HG03135 (cell line): ENCODE data around the gene PATE1.
"Not testable (repeated sequence)": the region's sequence is repeated elsewhere in the genome, so short reads cannot be mapped to it uniquely, and the experiment has no call there.

ENCODE experiments used
- ATAC-seq: cut with Tn5 transposase; IDR thresholded peaks from one replicate; pipeline ENCODE4 v1.9.1; 2021; ENCODE audit warnings: mild to moderate bottlenecking, moderate library complexity; ENCODE audit not compliant: unreplicated experiment

The PATE1 gene, protein sequence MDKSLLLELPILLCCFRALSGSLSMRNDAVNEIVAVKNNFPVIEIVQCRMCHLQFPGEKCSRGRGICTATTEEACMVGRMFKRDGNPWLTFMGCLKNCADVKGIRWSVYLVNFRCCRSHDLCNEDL

DNA sequence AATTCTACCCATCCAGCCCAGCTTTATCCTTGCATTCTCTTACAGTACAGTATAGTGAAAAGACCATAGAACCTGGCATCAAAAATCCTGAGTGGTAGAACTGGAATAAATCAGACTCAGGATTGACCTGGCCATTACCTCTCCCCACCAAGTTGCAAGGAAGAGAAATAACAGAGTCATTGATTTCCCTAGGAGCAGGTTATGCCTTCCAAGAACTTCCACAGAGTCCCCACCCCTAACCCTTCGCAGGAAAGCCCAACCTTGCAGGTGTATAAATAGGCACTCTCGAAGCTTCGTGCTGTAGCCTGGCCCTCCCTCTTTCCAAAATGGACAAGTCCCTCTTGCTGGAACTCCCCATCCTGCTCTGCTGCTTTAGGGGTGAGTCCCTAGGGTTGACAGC is at the start of gene PATE1:
PATE1 (plus strand) TSS at position 301 of the 400 bp plus-strand sequence; CDS start at position 327, 26 bp downstream.
- ATAC-seq = no peak

DNA sequence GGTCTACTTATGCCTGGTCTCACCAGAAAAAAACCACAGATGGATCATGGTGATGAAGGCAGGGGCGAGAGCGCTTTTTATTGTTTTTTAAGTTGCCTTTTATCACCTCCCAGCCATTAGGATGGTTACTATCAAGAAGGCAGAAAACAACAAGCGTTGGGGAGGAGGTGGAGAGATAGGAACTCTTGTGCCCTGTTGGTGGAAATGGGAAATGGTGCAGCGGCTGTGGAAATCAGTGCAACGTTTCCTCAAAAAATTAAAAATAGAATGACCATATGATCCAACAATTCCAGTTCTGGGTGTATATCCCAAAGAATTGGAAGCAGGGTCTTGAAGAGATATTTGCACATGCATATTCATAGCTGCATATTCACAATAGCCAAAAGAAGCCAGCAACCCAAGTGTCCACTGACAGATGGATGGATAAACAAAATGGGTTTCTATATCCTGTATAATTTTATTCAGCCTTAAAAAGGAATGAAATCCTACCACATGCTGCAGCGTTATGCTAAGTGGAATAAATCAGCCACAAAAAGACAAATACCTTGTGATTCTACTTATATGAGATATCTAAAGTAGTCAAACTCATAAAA is 45.0 kb upstream of the PATE1 start:
- ATAC-seq = no peak

DNA sequence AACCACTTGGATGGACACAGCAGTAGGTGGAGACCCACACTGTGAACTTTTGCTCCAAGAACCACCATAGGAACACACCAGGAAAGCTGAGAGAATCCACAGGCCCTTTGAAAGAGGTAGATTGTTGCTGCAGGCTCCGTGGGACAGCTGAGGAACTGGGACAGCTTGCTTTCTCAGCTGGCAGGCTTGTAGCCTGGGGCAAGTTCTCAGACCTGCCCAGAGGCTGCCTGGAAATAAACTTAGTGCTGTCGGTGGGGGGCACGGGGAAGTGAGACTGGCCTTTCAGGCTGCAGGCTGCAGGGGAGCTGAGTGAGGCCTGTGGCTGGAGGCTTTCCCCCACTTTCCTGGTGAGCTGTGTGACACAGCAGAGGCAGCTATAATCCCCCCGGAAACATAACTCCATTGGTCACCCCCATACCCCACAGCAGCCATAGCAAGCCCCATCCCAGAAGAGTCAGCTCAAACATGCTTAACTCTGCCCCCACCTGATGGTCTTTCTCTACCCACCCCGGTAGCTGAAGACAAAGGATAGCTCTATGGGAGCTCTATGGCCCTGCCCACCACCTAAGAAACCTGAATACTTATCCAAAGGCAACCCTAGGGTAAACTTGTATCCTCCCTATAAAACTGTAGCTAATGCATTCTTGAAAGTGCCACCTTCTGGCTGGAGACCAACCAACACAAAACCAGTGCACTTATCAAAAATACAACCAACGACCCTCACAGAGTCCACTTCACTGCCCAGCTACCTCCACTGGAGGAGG is 44.0 kb upstream of the PATE1 start:
- no peak for ATAC-seq

DNA sequence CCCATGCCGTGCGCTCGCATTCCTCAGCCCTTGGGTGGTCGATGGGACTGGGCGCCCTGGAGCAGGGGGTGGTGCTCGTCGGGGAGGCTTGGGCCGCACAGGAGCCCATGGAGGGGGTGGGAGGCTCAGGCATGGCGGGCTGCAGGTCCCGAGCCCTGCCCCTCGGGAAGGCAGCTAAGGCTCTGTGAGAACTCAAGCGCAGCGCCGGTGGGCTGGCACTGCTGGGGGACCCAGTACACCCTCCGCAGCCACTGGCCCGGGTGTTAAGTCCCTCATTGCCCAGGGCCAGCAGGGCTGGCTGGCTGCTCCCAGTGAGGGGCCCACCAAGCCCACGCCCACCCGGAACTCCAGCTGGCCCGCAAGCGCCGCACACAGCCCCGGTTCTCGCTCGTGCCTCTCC is 41.4 kb upstream of the PATE1 start:
- not testable (repeated sequence) for ATAC-seq

DNA sequence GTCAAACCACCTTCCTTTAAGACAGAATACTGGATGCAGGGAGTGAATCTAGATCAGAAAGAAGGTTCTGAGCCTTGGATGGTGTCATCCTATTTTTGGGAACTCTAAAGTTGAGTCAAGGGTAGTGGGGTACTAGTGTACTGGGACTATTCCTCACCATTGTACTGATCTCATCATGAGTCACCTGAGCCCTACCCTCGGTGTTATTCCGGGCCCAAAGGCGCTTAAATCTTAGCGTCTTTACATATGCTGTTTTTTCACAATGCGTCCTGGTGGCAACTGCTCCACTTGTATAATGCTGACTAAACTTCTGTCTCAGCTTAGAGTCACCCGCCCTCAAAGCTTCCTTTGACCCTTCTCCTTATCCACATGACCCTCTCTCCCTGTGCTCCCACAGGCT is 25.3 kb upstream of the PATE1 start:
- ATAC-seq = no peak

DNA sequence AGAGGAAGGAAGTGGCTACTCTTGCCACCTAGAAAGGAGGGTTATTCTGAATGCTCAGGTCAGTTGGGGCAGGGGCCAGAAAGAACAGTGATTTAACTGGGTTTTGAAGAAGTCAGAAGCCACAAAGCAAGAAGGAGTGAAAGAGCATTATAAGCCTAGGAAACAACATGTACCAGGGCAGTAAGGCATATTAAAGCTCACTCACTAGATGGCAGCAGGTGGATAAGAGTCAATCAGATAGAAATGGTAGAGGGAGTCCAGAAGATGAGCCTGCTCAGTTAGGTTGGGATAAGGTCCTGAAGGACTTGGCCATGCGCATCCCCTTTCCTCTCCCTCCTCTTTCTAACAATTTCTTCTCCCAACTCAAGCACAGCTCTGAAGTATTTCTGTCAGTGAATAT is 22.0 kb upstream of the PATE1 start:
- no peak for ATAC-seq

DNA sequence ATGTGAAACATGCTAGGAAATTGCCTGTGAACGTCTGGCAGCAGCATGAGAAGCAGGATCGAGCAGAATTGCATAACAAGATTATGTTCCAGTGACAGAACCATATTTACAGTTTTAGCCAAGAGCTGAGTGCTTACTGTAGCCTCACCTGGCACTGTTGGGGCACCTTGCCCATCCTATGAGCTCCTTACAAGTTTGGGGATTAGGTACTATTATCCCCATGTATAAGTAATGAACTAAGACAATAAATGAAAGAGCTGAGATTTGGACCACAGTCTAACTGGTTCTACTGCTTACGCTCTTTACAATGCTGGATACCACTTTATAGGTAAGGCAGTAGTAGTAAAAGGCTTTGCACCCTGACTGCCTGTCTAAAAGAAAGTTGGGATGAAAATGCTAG is 17.1 kb upstream of the PATE1 start:
- no peak for ATAC-seq

DNA sequence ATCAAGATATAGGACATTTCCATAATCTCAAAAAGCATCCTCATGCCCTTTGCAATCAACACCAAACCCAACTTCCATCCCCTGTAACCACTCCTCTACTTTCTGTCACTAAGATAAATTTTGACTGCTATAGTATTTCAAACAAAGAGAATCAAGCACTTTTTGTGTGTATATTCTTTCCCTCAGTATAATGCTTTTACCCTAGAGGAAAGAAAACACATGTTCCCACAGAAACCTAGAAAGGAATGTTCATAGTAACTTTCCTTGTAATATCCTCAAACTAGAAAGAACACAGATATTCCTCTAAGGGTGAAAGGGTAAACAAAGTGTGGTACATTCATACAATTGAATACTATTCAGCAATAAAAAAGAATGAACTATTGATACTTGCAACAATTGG is 5.5 kb upstream of the PATE1 start:
- ATAC-seq = no peak

DNA sequence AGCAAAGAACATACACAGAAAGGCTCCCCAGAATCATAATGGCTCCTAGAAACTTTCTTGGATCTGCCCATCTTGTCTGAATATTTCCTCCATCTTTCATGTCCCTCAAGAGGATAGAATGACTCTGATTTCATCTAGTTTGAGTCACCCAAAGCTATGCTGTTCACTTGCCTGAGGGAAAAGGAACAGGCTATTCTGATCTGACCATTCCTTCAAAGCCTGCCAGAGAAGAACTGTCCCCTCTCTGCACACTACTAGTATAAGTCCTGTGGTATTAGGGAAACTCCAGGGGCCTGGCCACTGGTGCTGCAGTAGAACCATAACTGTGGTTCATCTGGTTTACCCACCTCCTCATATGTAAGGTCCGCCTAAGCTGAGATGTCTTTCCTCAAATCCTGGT is 2.4 kb upstream of the PATE1 start:
- ATAC-seq = no peak

DNA sequence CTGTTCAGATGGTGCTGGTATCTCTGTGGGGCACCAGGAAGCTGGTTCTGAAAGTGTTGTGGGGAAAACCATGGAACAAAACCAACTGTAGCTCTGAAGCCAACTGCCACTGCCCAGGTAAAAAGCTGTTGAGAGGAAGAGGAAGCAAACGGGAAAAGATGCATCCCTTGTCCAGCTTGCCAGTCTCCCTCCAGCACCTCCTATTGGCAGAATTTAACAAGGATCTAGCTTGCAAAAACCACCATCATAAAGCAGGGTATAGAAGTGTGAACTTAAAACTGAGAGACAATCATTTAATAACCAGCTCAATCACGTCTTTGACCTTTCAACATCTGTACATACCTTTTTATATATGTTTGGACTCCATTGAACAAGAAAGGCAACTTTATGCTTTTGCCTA is 4.5 kb downstream of the PATE1 start:
- ATAC-seq = no peak

DNA sequence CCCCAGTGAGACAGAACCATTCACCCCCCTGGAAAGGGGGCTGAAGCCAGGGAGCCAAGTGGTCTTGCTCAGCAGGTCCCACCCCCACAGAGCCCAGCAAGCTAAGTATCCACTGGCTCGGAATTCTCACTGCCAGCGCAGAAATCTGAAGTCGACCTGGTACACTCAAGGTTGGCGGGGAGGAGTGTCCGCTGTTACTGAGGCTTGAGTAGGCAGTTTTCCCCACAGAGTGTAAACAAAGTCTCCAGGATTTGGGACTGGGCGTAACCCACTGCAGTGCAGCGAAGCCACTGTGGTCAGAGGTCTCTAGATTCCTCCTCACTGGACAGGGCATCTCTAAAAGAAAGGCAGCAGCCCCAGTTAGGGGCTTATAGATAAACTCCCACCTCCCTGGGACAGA is 10.0 kb downstream of the PATE1 start:
- no peak for ATAC-seq

DNA sequence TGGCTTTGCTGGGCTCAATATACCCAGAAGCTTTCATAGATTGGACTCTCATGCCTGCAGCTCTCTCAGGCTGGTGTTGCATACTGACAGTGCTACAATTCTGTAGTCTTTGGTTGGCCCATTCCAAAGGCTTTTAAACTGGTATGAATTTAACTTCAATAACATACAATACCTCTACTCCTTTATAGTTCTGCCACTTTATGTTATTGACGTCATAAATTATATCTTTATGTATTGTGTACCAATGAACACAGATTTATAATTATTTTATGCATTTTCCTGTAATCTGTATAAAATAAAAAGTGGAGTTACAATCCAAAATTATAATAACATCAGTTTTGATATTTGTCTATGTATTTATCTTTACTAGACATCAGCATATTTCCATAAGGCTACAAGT is 16.4 kb downstream of the PATE1 start:
- ATAC-seq = no peak

DNA sequence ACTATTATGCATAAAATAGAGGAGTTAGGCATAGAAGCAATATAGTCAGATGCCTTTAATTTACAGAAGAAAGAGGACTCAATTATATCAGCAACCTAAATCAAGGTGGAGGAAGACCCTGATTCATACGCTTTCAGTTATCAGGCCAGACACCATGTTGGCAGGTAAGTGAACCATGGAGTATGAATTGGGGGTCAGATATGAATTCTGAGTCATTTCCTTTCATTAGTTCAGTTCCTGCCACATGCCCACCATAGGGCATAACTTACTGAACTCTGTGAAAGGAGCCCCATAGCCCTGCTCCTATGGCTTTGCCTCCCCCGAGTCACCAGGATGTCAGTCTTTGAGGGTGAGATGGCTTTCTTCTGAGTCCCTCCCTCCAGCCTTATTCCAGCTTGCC is 17.4 kb downstream of the PATE1 start:
- no peak for ATAC-seq

DNA sequence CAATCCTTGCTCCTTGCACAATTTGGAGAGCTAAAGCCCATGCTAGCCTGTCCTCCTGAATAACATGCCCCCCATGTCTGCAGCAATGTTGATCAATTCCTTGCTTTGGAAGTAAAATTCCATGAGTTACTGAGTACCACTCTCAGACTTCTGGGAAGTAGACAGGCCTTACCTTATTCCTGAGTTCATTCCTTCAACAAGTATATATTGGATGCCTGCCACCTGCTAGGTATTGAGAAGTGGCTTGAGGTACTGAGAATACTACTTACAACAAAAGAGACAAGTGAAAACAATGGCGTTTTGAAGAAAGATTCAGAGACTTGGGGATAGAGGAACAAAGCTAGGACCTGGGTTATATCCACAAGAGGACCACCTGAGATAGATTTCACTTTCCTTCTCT is 20.2 kb downstream of the PATE1 start:
- no peak for ATAC-seq

DNA sequence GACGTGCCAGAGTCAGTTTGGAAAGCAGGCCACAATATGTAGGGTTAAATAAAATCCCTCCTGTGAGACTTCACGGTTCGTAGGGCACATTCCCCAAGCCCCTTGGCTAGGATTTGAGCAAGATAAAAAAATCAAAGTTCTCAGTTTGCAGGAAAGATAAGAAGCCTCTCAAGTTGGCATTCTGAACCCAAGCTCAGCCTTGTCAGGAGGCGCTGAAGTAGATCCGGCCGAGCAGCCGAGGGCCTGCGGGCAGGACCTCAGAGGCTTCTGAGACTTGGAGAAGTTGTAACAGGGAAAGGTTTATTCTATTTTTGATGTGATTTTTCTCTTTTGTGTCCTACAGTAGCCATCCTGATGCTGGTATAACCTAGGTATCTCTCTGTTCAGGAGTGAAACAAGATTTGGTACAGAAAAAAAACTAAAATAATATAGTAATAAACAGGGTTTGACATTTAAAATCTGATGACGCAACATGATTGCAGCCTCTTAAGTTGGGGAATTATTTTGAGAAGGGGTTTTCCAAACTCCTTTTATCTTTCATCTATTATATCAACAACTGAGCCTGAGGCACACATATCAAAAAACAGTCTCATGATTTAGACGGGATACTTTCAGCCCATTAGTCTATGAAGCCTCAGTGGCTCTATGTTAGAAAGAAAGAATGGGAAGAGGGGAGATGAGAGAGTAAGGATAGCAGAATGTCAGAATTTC is 22.4 kb downstream of the PATE1 start:
- no peak for ATAC-seq

DNA sequence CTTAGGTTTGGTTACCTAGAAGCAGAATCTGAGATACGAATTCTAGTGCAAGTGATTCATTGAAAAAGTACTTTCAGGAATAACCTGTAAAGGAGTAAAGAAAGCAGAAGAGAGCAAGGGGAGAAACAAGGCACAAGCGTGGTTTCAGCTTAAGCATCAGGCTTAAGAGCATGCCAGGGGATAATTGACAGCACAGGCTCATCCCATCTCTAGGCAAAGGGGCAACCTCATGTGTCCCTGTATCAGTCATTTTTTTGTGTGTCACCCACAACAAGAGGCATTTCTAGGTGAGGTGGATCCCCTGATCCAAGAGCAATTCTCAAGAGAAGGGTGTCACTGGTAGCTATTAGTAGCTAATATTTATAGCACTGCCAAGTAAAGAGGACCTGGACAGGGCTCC is 24.5 kb downstream of the PATE1 start:
- ATAC-seq = no peak

DNA sequence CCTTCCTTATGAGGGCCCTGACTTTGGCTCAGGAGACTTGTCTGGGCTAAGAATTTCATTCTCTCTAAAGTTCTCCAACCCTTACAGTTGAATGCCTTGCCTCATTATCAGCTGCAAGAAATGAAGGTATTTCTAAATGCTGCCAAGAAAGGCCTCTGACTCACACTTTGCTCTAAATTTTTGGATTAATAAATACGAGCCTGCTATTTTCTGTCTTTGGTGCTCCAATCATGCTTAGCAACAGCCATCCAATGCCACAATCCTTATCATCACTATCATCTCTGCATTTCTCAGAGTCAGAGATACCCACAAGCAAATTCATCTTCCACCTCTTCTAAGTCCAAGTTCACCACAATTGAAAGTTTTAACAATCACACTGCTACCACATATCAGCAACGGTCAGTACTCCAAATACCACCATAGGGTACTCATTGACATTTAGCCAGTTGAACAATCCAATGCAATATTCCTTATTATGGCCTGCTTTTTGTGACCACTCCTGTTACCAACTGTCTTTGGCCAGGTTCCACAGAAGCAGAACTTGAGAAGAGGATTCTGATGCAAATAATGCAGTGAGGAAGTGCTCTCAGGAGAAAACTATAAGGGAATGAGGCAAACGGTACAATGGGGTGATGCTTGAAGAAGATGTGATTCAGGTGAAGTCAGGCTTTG is 26.9 kb downstream of the PATE1 start:
- ATAC-seq = no peak

DNA sequence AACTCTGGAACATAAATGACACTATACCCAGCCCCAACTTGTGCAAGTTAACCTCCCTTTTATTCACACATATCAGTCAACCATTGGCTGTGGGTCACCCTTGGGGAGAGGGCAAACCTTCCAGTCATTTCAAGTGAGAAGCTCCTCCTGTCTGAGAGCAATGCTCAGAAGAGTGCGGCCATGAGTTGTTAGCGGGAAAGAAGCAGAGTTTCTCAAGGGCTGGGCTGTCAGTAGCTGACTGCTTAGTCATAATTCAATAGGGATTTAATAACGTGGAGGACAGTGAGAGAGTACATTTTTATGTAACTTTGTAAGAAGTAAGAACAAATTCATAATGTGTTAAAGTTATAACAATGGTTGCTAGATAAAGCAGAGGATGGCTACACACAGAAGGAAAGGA is 27.4 kb downstream of the PATE1 start:
- ATAC-seq = no peak

DNA sequence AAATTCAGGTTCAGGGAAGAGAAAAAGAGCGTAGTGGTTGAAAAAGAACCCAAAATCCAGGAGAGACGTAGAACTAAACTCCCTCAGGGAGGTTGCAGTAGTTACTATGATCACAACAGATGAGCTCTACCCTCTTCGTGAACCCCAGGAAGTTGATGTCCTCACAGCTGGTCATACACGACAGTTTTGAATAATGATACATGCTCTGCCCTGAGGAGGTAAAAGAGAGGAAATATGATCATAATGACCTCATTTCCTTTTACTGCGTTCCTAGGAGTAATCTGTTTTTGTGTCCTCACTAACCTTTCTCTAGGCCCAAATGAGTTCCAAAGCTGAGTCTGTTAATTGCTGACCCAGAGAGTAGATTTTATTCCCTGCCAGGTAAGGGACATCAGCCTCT is 31.2 kb downstream of the PATE1 start:
- no peak for ATAC-seq

DNA sequence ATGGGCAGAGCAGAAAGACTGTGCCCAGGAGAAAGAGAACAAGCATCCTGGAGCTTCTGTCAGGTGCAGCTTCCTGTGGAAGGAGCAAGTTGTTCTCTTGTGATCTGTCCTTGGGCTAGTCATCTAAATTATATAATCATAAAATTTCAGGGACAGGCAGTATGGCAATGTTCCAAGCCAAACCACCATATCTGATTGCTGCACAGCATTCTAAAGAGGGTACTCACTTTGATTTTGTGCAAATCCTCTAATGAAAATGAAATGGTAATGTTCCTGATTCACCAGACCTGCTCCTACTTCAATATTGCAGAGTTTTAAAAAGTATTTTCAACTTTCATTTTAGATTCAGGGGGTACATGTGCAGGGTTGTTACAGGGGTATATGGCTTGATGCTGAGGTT is 32.6 kb downstream of the PATE1 start, which contains the start of gene PATE2:
PATE2 (minus strand) TSS at position 101 of the 400 bp plus-strand sequence; CDS start at position 46, 55 bp downstream.
- ATAC-seq = no peak

DNA sequence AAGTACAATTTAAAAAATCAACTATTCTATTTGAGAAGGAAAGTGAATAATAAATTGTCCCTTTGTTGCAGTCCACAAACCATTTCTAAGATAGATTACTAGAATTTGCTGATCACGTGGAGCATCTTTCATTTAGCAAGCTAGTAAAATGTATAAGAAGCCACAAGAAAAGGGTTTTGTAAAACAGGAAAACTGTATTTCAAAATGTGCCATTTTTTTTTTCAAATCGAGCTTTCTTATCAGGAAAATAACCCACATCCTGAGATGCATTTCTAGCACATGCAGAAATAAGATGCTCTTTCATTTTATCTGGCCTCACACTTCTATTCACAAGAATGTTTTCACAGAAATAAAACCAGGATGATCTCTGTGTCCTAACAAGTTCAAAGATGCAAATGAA is 38.6 kb downstream of the PATE1 start:
- no peak for ATAC-seq
